Measurements from ENCODE around the gene PTPRN2. TPM values are rescaled to one million over a fixed set of nuclear protein-coding genes. Genes with fewer than 3 reads are reported as not detected.

Gene PTPRN2
- total RNA-seq, 1 donor: 0.09 TPM

DNA sequence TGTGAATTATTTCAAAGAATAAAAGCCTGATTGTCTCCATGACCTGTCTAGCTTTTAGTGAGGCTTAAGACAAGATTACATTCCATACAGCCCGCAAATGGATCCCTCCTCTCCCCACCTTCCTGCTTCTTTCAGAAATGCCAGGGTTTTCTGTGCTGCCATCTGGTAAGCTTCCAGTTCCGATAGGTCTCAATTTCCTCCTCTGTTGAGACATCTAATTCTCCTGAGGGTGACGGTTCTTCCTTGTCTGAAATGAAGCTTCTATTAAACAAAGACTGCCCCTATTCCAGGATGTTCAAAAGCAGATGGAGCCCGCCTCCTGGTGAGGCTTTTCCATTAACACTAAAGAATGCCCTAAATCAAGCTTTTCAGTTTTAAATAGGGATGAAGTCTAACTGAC is 295.6 kb downstream of the PTPRN2 start:
- TF ChIP-seq, protein P1, sequence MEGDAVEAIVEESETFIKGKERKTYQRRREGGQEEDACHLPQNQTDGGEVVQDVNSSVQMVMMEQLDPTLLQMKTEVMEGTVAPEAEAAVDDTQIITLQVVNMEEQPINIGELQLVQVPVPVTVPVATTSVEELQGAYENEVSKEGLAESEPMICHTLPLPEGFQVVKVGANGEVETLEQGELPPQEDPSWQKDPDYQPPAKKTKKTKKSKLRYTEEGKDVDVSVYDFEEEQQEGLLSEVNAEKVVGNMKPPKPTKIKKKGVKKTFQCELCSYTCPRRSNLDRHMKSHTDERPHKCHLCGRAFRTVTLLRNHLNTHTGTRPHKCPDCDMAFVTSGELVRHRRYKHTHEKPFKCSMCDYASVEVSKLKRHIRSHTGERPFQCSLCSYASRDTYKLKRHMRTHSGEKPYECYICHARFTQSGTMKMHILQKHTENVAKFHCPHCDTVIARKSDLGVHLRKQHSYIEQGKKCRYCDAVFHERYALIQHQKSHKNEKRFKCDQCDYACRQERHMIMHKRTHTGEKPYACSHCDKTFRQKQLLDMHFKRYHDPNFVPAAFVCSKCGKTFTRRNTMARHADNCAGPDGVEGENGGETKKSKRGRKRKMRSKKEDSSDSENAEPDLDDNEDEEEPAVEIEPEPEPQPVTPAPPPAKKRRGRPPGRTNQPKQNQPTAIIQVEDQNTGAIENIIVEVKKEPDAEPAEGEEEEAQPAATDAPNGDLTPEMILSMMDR (IDR thresholded peaks at IDR 0.05; ENCODE audit: insufficient read depth, low read length): no peak
- H3K4me3 ChIP-seq (ENCODE audit: low read depth, low read length): no peak overlapping the region
- DNase-seq (ENCODE audit: low read depth): no peak

DNA sequence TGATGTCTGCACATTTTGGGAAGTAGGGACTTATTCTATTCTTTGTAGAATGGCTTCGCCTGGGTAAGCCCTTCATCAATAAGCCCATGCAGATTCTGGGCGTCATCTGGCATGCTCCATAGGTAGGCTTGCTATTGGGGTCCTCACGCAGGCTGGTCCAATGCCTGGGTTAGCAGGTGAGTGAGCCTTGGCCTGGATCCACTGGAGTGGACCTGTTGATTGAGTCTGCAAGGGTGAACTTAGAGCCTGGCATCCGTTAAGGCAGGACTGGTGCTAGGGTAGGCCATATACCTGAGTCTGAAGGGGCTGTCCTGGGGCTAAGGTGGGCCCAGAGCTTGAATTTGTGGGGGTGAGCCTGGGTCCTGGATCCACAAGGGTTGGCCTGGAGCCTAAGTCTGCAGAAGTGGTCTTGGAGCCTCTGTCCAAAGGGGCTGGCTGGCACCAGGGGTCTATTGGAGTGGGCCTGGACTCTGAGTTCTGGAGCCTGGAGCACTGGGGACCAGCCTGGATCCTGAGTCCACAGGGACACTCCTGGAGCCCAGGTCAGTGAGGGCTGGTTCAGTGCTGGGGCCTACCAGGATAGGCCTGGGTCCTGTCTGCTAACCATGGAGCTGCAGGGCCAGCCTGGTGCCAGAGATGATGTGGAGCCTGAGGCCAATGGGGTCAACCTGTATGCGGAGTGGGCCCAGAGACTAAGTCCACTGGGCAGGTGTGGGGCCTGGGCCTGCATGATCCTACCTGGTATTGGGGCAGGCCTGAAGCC is 297.7 kb downstream of the PTPRN2 start:
- H3K4me3 ChIP-seq (ENCODE audit: low read depth, low read length): no peak overlapping the region
- TF ChIP-seq, protein P1 (IDR thresholded peaks at IDR 0.05; ENCODE audit: insufficient read depth, low read length): no peak
- no peak for DNase-seq (ENCODE audit: low read depth)

DNA sequence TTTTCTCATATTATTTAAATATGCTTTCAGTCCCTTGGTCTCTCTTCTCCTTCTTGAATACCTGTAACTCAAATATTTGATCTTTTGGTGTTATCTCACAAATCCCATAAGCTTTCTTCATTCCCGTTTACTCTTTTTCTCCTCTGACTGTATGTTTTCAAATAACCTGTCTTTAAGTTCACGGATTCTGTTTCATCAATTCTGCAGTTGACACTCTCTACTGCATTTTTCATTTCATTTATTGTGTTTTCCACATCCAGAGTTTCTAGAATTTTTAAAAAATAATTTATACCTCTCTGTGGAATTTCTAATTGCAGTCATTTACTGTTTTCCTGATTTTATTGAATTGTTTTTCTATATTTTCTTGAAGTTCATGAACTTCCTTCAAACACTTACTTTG is 298.4 kb downstream of the PTPRN2 start:
- no peak overlapping the region for H3K4me3 ChIP-seq (ENCODE audit: low read depth, low read length)
- DNase-seq (ENCODE audit: low read depth): no peak
- TF ChIP-seq, protein P1 (IDR thresholded peaks at IDR 0.05; ENCODE audit: insufficient read depth, low read length): no peak

DNA sequence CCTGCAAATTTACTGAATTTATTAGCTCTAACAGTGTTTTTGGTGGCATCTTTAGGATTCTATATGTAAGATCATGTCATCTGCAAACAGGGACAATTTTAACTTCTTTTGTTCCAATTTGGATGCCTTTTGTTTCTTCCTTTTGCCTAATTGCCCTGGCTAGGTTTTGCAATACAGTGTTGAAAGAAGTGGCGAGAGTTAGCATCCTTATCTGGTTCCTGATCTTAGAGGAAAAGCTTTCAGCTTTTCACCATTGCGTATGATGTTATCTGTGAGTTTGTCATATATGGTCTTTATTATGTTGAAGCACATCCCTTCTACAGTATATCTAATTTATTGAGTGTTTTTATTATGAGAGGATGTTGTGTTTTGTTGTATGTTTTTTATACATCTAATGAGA is 301.4 kb downstream of the PTPRN2 start:
- H3K4me3 ChIP-seq (ENCODE audit: low read depth, low read length): no peak overlapping the region
- DNase-seq (ENCODE audit: low read depth): no peak
- TF ChIP-seq, protein P1 (IDR thresholded peaks at IDR 0.05; ENCODE audit: insufficient read depth, low read length): no peak

DNA sequence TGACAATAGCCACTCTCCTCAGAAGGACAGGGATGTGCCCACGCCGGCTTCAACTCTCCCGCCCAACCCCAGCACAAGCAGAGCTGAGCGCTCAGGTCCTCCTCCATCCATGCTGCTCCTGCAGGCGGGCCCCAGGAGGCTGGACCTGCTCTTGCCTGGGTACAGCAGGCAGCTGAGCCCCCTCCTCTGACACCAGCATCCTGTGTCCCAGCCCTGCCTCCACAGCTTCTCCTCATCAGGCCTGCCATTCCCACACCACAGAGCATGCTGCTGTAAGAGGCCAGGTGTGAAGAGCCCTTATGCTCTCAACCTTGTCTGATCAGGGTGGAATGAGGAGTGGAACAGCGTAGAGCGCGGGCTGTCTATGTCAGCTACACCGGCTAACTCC is 302.2 kb downstream of the PTPRN2 start:
- no peak for DNase-seq (ENCODE audit: low read depth)
- TF ChIP-seq, protein P1 (IDR thresholded peaks at IDR 0.05; ENCODE audit: insufficient read depth, low read length): no peak
- H3K4me3 ChIP-seq (ENCODE audit: low read depth, low read length): no peak overlapping the region

DNA sequence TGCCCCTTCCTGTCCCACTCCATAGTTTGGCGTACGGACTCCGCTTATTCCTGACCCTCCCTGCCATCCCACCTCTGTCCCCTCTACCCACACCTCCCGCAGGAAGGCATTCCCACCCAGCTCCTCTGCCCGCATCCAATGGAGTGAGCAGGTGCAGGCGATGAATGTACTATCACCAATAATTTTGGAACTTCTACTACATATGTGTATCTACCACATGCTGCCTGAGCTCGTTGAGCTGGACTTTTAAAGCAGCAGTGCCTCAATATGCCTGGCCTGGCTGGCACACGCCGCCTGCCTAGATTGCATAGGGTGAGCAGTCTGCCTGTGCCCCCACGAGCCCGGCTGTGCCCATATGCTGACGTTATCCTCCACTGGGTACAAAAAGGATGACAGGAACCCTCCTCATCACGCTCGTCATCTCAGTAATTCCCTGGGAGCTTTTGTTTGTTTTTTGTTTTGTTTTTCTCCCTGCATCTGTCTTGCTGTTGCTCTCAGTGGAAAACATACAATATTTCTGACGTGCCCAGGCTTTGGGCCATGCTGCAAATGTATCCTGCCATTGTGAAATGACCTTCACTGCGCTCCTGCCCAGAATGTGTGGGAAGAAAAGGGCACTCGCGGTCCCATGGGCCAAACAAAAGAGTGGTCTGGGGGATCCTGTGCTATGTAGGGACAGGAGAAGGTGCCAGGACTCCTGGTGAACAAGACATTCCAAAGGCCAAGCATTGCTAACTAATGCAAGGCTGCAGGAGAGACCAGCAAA is 302.8 kb downstream of the PTPRN2 start:
- TF ChIP-seq, protein P1 (IDR thresholded peaks at IDR 0.05; ENCODE audit: insufficient read depth, low read length): no peak
- H3K4me3 ChIP-seq (ENCODE audit: low read depth, low read length): no peak overlapping the region
- no peak for DNase-seq (ENCODE audit: low read depth)

Measured in fibroblast of the aortic adventitia (primary cell).